GM12874 (cell line): Measurements from ENCODE around the gene C14orf132.

Experiments used
- TF ChIP-seq, protein P1 (sequence below): IDR thresholded peaks from 2 replicates; pipeline ENCODE4 v1.5.1; 2011; ENCODE audit warnings: low read depth, mild to moderate bottlenecking, control low read depth, low read length, moderate library complexity; ENCODE audit not compliant: insufficient read depth

Gene C14orf132

DNA sequence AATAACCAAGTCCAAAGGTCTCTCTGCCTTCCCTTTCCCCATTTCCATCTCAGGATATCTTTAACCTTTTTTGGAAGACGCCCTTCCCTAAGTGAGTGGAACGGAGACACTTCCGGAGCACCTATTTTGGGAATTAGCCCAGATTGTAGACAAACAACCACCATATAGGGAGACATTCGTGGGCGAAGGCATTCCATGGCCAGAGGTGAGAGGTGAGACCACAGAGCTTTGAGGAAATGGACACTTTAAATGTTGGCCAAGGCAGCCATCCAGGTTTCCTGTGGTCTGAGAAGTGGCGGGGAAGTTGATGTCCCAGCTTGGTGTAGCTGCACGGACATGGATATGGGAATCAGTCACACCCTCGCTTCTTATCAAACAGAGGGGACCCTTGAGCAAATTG, 96.1 kb downstream of the C14orf132 start:
- TF ChIP-seq, protein P1, sequence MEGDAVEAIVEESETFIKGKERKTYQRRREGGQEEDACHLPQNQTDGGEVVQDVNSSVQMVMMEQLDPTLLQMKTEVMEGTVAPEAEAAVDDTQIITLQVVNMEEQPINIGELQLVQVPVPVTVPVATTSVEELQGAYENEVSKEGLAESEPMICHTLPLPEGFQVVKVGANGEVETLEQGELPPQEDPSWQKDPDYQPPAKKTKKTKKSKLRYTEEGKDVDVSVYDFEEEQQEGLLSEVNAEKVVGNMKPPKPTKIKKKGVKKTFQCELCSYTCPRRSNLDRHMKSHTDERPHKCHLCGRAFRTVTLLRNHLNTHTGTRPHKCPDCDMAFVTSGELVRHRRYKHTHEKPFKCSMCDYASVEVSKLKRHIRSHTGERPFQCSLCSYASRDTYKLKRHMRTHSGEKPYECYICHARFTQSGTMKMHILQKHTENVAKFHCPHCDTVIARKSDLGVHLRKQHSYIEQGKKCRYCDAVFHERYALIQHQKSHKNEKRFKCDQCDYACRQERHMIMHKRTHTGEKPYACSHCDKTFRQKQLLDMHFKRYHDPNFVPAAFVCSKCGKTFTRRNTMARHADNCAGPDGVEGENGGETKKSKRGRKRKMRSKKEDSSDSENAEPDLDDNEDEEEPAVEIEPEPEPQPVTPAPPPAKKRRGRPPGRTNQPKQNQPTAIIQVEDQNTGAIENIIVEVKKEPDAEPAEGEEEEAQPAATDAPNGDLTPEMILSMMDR = no peak

DNA sequence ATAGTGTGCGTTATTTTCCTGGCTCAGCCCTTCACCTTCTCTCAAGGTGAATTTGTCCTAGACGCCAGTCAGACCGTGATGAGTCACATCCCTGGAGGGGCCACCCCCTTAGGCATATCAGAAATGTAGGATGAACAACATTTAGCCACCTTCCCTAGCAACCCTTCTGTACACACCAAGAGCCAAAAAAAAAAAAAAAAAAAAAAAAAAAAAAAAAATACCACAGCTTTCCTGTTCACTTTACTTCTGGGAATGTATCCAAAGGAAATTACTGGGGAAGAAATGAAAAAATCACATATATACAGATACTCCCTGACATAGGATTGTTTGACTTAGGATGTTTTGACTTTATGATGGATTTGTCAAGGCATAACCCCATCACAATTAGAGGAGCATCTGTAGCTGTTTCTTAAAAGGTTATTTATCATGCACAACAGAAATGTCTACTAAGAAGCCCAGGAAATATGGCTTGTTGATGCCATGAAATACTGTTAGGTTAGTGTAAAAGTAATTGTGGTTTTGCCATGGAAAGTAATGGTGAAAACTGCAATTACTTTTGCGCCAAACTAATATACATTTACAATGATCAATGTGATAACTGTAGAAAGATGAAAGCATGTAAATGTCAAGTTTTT, 97.3 kb downstream of the C14orf132 start:
- TF ChIP-seq, protein P1 = no peak

- TF ChIP-seq, protein P1 = no peak
Measured at GRCh38 chr14:96138241-96138640, 99.1 kb downstream of the C14orf132 start.

DNA sequence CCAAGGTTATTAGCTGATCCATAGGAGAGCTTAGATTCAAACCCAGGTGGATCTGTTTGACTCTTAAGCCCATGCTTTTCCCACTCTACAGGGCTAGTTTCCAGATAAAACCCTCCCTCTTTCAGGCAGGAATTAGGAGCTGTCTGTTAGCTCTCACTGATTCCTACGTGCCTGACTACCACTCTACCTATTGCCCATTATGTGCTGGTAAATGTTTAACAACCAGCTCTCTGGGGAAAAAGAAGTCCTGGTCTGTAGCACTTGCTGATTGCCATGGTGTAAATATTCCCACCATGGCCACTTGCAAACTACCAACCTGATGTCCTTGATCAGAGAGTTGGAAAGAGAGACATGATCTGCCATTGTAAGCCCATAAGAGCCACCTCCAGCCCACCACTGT, 100.0 kb downstream of the C14orf132 start:
- TF ChIP-seq, protein P1 = no peak

GRCh38 chr14:96139879-96140278, 100.7 kb downstream of the C14orf132 start:
- TF ChIP-seq, protein P1 = no peak

GRCh38 chr14:96140952-96141351, 101.8 kb downstream of the C14orf132 start:
- TF ChIP-seq, protein P1 = no peak
